ENCODE results near the gene ASRGL1.

DNA sequence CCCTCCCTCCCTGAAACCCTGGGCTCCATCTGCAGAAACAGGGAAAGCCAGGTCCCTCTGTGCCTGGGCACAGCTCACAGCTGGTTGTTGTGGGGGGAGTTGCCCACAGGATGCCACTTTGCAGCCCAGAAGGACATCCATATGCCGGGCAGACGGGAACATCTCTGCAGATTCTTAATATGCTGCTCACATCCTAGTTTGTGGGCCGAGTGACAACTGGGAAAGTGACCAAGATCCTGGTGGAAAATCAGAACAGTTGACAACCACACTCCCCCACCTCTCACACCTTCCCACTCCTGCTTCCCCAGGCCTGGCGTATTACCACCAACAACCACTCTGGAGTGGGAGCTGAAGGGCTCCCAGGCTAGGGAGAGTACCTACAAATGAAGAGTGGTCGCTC, 74.3 kb downstream of the ASRGL1 start:
- TF ChIP-seq GABPA (IDR thresholded peaks at IDR 0.05; ENCODE audit: low read depth), result no peak
- no peak for TF ChIP-seq CTCF (IDR thresholded peaks at IDR 0.05)
- TF ChIP-seq EZH2phosphoT487 (IDR thresholded peaks at IDR 0.05; ENCODE audit: borderline replicate concordance, low read depth), result no peak
- no peak for TF ChIP-seq ZBTB33 (IDR thresholded peaks at IDR 0.05; ENCODE audit: borderline replicate concordance, low read depth)
